Gastroesophageal sphincter (tissue), 3 donors: ENCODE results near the gene WDR33.

Source experiments
- CTCF ChIP-seq, 4 experiments: fragments of 200-600 bp in 2 of 4; fragments of 450-650 bp in 2 of 4; sonication (generic) in 1 of 4; IDR thresholded peaks; one replicate each; pipeline ENCODE4 v1.5.1; 2017 to 2019; ENCODE audit warnings: antibody characterized with exemption in 4 of 4, mild to moderate bottlenecking in 2 of 4, moderate library complexity in 2 of 4
- POLR2AphosphoS5 ChIP-seq: sonication (generic); formaldehyde crosslinking; IDR thresholded peaks from one replicate; pipeline ENCODE4 v1.6.1; 2017; ENCODE audit warnings: antibody characterized with exemption

DNA sequence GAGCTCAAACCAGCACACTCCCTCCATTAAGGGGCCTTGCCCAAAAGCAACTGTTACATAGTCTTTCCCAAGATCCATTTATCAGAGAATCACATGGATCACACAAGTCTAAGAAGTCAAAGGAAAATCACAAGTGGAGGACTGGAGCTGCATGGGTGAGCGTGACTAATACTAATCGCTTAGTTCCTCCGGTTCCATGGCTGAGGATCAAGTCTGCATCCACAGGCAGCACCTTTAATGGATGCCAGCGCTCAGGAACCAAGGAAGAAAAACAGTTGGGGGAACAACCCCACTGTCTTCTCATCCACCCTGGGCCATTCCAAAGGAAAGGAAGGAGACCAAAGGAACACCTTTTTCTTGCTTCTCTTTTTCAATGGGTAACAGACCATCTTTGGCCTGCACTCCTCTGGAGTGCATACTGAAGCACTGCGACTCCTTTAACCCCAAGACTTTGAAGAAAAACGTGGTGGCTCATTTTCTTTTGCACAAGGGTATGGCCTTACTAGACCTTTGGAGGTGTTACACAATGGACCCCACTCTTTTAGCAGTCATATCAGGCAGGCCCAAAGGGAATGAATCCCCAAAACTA, 9.2 kb upstream of the WDR33 start:
- TF ChIP-seq CTCF (IDR thresholded peaks at IDR 0.05) (no peak), POLR2AphosphoS5 (no peak)
